ENCODE measurements around the gene RET.

Gene RET

DNA sequence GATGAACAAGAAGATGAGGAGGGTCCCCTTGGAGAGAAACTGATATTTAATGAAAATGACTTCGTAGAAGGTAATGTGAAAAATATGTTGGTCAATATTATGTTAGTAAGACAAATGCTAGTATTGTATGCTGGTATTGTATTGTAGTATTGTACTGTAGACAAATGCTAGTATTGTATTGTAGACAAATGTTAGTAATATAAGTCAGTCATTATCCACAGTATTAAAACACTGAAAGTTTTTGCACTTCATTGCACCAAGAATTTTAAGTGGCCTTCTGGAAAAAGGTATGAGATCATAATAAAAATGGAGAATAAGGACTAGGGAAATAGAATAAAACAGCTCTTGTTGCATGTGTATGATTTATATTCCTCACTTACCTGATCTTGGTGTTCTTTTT is 78.9 kb downstream of the RET start:
- no peak for DNase-seq (ENCODE audit: low read depth)
- H3K4me3 ChIP-seq (ENCODE audit: control insufficient read depth, low read depth, low read length), result no peak overlapping the region
- TF ChIP-seq, protein P1, sequence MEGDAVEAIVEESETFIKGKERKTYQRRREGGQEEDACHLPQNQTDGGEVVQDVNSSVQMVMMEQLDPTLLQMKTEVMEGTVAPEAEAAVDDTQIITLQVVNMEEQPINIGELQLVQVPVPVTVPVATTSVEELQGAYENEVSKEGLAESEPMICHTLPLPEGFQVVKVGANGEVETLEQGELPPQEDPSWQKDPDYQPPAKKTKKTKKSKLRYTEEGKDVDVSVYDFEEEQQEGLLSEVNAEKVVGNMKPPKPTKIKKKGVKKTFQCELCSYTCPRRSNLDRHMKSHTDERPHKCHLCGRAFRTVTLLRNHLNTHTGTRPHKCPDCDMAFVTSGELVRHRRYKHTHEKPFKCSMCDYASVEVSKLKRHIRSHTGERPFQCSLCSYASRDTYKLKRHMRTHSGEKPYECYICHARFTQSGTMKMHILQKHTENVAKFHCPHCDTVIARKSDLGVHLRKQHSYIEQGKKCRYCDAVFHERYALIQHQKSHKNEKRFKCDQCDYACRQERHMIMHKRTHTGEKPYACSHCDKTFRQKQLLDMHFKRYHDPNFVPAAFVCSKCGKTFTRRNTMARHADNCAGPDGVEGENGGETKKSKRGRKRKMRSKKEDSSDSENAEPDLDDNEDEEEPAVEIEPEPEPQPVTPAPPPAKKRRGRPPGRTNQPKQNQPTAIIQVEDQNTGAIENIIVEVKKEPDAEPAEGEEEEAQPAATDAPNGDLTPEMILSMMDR (IDR thresholded peaks at IDR 0.05; ENCODE audit: control insufficient read depth, insufficient read depth, low read depth, low read length, missing control alignments), result no peak

DNA sequence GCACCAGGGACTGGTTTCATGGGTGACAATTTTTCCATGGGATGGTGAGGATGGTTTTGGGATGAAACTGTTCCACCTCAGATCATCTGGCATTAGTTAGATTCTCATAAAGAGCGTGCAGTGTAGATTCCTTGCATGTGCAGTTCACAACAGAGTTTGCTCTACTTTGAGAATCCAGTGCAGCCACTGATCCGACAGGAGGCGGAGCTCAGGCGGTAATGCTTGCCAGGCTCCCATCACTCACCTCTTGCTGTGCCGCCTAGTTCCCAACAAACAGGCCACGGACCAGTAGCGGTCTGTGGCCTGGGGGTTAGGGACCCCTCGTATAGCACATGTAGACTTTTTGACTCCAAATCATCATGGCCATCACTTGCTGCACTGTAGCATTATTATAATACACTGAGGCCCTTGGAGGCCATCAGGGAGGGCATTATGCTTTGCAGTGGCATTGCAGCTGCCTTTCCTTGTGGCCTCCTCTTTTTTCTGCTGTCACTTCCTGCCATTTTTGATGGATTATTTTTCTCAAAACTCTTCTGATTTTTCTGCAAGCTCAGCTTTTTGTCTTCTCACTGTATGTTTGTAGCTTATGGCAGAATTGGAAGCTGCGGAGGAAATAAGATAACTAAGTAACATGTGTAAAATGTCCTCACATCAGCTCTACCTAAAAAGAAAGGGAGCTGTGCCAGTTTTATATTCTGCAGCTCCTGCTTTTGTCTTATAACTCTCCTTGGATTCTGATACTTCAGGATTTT is 79.9 kb downstream of the RET start:
- no peak overlapping the region for H3K4me3 ChIP-seq (ENCODE audit: control insufficient read depth, low read depth, low read length)
- TF ChIP-seq, protein P1 (IDR thresholded peaks at IDR 0.05; ENCODE audit: control insufficient read depth, insufficient read depth, low read depth, low read length, missing control alignments), result no peak
- no peak for DNase-seq (ENCODE audit: low read depth)

DNA sequence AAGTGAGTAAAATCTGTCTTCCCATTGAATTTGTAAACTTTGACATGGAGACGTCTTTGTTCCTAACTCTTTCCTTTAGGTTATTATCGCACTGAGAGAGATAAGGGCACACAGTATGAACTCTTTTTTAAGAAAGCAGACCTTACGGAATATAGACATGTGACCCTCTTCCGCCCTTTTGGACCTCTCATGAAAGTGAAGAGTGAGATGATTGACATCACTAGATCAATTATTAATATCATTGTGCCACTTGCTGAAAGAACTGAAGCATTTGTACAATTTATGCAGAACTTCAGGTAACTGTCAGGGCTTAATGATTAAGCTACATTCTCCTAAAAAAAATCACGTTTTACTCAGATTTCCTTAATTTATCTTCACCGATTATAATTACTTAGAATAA is 81.8 kb downstream of the RET start:
- TF ChIP-seq, protein P1 (IDR thresholded peaks at IDR 0.05; ENCODE audit: control insufficient read depth, insufficient read depth, low read depth, low read length, missing control alignments), result no peak
- DNase-seq (ENCODE audit: low read depth), result no peak
- H3K4me3 ChIP-seq (ENCODE audit: control insufficient read depth, low read depth, low read length), result no peak overlapping the region

DNA sequence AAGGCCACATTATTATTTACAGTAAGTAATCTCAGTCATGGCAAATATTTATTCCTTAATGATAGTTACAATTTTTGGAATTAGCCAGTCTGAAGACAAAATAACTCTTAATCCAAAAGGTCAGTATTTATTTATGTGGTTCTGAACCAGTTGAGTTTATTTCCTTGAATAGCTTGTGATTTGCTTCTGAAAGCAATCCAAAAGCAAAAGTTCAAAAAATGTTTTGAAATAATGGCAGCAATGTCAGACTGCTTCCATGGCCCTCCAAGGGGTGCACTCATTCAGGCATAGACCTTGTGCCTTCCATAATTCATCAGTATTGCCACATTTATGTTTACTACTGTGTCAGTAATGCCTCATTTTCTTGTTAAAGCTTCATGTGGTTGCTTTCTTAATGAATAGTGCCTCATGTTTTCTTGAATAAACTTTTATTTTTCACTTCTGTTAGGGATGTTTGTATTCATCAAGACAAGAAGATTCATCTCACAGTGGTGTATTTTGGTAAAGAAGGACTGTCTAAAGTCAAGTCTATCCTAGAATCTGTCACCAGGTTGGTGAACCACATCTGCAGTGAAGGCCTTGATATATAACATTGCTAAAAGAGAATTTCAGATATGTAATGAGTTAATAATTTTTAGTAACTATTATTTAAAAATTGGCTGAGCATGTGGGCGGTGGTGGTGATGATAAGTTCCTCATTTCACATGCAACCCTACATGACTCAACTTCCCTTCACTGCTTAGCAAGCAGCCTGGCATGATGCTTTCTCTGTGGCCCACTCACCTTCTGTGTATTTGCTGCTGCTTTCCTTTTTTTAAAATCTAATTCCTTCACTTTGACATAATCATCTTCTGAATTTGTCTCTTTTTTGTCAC is 83.4 kb downstream of the RET start:
- TF ChIP-seq, protein P1 (IDR thresholded peaks at IDR 0.05; ENCODE audit: control insufficient read depth, insufficient read depth, low read depth, low read length, missing control alignments), result no peak
- peak; percentile 48 for DNase-seq (ENCODE audit: low read depth)
- H3K4me3 ChIP-seq (ENCODE audit: control insufficient read depth, low read depth, low read length), result no peak overlapping the region

GRCh38 chr10:43160921-43161255 is 84.0 kb downstream of the RET start:
- H3K4me3 ChIP-seq (ENCODE audit: control insufficient read depth, low read depth, low read length), result no peak overlapping the region
- TF ChIP-seq, protein P1 (IDR thresholded peaks at IDR 0.05; ENCODE audit: control insufficient read depth, insufficient read depth, low read depth, low read length, missing control alignments), result no peak
- DNase-seq (ENCODE audit: low read depth), result no peak

GRCh38 chr10:43162604-43163003 is 85.7 kb downstream of the RET start:
- H3K4me3 ChIP-seq (ENCODE audit: control insufficient read depth, low read depth, low read length), result no peak overlapping the region
- TF ChIP-seq, protein P1 (IDR thresholded peaks at IDR 0.05; ENCODE audit: control insufficient read depth, insufficient read depth, low read depth, low read length, missing control alignments), result no peak
- no peak for DNase-seq (ENCODE audit: low read depth)

All from AG09309 (cell line).